B cell (primary cell): ENCODE data around the gene ANAPC10.

Experiments
- EZH2 ChIP-seq: IDR thresholded peaks from 2 replicates; pipeline ENCODE4 v1.6.1; 2012; ENCODE audit warnings: borderline replicate concordance, low read depth, mild to moderate bottlenecking, moderate library complexity, low read length; ENCODE audit not compliant: insufficient read depth, poor library complexity, severe bottlenecking
- TF ChIP-seq, protein P1 (sequence below): fragments of 200-600 bp; IDR thresholded peaks from one replicate; pipeline ENCODE4 v1.8.0; 2022; ENCODE audit warnings: antibody characterized with exemption, mild to moderate bottlenecking

DNA sequence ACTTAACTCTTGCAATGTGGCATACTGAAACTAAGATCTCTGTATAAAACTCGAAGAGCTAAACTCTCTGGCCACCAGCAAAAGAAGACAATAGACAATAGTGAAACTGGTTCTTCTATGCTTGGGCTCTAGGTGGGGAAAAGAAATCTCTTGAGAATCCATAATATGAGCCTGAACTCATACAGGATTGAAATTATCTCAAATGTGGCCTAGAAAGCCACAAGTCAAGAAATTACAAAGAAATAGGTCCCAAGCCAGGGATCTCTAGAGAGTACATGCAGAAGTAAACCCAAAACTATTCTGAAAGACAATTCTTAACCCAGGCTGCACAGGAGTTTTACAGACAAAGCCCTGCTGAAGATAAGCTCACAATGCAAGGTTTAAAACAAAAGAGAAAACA lies 127.4 kb downstream of the ANAPC10 start:
- TF ChIP-seq, protein P1, sequence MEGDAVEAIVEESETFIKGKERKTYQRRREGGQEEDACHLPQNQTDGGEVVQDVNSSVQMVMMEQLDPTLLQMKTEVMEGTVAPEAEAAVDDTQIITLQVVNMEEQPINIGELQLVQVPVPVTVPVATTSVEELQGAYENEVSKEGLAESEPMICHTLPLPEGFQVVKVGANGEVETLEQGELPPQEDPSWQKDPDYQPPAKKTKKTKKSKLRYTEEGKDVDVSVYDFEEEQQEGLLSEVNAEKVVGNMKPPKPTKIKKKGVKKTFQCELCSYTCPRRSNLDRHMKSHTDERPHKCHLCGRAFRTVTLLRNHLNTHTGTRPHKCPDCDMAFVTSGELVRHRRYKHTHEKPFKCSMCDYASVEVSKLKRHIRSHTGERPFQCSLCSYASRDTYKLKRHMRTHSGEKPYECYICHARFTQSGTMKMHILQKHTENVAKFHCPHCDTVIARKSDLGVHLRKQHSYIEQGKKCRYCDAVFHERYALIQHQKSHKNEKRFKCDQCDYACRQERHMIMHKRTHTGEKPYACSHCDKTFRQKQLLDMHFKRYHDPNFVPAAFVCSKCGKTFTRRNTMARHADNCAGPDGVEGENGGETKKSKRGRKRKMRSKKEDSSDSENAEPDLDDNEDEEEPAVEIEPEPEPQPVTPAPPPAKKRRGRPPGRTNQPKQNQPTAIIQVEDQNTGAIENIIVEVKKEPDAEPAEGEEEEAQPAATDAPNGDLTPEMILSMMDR: no peak
- TF ChIP-seq EZH2: no peak
